GM19438 (cell line): ENCODE measurements around the gene QPRT.
A peak's percentile ranks its signal among the peaks of the same experiment; 100 is the strongest.
"Not testable (repeated sequence)": the region's sequence is repeated elsewhere in the genome, so short reads cannot be mapped to it uniquely, and the experiment has no call there.

Experiments used
- ATAC-seq: cut with Tn5 transposase; IDR thresholded peaks from one replicate; pipeline ENCODE4 v1.9.1; 2021; ENCODE audit warnings: low read depth; ENCODE audit not compliant: unreplicated experiment

Gene QPRT

DNA sequence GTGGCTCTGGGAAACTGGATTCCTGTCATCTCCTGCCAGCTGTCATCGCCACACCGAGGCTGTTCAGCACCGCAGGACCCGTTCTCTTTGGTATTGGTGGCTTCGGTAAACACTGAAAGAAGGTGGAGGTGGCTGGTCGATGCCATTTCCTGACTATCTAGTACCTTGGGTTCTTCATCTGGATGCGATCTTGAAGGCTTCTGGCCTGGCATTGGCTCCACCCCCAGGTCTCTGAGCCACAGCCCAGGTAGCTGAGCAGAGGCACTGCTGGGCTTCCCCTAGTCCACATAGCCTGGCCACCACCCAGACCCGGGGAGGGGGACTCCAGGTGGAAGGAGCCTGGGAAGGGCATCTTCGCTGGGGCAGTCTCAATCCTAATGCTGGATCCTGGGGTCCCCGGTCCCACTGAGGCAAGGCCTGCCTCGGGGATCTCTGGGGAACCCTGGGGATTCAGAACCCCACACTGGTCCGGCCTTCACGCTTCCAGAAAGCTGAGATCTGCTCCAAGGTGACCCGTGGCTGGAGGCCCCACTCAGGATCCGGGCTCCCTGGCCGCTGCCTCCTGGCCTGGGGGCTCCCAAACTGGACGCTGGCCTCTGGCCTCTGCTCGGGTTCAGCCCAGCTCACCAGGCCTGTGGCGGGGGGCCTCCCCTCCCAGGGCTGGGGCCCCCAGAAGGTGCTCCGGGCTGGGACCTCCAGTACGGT is 65.0 kb downstream of the QPRT start:
- ATAC-seq, result no peak

GRCh38 chr16:29744541-29745101 is 65.6 kb downstream of the QPRT start:
- ATAC-seq, result no peak

DNA sequence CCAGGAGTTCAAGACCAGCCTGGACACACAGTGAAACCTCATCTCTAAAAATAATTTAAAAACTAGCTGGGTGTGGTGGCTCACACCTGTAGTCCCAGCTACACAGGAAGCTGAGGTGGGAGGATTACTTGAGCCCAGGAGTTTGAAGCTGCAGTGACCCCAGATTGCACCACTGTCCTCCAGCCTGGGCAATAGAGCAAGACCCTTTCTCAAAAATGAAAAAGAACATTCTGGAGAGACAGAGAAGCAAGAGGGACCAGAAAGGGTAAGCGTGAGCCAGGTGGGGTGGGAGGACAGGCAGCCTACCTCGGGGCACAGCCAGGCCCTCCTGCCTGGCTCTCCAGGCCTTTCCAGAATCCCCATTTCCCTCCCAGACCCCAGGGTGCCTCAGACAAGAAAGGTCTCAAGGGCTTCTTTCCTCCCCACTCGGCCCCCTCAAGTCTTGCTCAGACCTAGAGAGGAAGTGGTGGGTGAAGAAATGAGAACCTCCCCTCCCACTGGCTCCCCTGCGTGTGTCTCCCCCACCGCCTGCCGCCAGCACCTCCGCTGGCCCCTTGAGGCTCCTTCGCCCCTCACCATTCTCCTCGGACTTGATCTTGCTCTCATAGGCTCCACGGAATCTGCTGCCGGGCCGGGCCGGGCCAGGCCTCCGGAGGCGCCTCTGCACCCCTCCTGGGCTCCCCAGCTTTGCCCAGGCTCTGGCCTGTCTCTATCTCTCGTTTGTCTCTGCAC is 66.3 kb downstream of the QPRT start:
- ATAC-seq, result peak; percentile 33

DNA sequence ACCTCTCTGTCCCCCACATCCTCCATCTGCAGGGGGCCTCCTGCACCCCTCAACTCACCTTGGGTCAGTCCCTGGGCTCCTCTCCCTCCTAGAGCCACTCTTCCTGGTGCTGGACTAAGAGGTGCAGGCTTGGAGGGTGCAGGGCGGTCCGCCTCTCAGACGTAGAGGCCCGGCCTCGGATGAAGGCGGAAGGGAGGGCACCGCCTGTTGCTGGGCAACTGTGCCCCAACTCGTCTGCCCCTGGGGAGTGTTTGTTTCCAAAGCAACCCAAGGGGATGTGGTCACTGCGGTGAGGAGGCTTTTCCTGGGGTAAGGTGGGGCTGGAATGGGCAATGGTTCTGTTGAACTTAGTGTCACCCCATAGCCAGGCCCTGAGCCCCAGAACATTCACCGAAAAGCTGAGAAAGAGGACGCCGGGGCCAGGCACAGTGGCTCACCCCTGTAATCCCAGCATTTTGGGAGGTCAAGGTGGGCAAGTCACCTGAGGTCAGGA is 66.9 kb downstream of the QPRT start, which contains the start of gene C16orf54:
Gene C16orf54, minus strand, starts transcription at position 138 of the 493 bp plus-strand sequence. CDS start 1,039 bp downstream, outside the sequence.
- ATAC-seq, result peak; percentile 81

GRCh38 chr16:29746518-29746917 is 67.5 kb downstream of the QPRT start:
- not testable (repeated sequence) for ATAC-seq
